ENCODE data around the gene TRIM47.

Gene TRIM47

DNA sequence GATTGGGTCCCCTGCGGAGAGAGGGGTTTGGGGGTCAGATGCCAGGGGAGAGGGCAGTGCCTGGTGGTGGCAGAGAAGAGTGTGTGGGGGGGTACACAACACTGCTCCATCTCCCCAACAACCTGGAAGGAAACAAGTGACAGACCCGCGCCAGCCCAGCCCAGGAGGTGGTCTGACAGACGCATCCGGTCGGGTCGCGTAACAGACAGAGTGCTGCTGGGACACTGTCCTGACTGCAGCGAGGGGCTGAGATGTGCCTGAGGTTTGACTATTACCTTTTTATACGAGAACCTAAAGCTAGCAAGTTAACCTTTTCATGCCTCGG, 50.3 kb downstream of the TRIM47 start:
- DNase-seq: no peak

DNA sequence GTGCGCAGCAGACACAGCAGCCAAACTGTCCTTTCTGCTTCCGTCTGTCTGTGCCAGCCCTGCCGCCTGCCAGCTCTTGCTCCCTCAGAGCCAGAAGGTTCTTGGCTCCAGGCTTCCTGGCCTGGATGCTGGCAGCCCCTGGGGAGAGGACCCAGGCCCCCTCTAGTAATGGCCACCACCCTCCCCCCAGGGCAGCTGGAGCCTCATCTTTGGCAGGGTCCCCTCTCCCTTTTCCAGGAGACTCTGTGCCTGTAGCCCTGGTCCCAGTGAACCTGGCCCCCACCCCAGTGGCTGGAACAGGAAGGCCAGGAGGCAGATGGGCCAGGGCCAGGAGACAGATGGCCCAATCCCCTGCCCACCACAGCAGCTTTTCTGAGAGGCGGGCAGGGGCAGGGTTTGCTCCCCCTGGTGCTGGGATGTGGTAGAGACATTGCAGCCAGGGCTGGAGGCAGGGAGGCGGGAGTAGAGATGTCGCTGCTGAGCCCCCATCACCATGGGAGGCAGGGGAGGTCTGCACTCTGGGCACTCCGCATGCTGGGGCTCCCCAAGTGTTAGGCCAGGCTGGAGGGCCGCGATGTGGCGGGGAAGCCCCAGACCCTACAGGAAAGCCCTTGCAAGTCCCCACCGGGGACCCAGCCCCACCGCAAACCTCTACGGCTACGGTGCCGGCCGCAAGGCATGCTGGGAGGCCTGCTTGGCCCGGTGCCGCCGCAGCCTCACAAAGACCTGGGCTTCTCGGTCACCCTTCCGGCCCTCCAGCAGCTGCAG, 50.9 kb downstream of the TRIM47 start:
- DNase-seq: peak; percentile 82

DNA sequence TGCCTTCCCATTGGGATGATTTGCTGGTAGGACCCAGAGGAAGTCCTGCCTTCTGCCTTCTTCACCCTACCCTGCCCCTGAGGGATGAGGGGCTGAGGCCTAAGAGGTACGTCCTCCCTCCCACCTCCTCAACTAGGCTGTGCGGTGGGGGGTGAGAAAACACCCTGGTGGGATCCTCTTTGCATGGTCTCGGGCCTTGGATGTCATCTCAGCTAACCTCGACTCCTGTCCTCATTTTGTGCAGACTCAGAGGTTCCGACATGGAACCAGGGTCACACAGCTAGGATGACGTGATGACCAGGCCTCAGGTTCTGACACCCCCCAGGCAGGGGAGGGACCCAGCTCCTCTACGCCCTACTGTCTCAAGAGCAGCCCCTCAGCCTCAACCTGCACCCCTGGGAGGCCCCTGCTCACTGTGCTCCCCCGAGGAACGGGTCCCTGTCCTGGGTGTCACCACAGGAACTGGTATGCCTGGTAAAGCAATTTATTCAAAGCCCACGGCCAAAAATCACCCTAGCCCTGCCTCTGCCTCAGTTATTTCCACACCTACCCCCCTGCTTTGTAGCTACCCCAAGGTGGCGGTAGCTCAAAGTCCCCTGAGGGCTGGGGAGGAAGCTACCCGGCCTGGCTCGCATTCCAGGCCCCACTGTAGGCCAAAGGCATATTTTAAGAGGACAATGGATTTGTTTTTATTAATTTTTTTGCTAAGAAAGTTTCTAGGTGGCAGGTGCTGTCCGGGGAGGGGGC, 51.6 kb downstream of the TRIM47 start:
- DNase-seq: no peak

DNA sequence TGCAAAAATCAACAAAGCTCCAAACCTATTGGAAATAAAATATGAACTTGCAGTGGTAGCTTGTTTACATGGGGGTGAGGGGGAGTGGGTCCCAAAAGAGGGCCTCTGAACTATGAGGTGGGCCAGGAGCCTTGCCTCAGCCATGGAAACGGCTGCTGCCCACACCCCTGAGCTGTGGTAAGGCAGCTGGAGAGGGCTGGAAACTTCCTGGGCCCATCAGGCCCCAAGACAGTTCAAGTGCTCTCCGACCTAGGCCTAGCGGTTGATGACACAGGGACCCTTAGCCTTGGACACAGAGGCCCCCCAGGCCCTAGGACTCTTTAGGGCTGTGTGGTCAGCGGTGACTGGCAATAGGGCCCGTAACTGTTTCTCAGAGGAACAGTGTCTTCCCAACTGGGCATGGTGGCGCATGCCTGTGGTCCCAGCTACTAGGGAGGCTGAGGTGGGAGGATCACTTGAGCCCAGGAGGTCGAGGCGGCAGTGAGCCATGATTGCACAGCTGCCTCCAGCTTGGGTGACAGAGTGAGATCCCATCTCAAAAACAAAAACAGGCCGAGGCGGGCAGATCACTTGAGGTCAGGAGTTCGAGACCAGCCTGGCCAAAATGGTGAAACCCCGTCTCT, 52.5 kb downstream of the TRIM47 start:
- DNase-seq: no peak

DNA sequence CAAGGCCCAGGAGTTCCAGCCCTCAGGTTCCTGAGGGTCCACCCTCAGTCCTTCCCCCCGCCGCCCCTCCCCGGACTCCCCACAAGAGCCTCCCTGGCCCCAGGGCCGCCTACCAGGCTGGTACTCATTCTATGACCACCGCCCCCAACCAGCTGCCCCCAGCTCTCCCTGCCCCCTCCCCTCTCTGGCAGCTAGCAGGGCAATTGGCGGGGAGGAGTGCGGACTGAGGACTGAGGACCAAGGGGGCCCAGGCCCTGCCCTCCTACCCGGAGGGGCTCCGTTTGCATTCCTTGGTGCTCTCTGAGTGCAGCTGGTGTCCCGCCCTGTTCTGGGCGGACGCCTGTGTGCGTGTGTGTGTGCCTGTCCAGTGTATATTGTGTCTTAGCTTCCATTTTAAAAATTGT, 53.2 kb downstream of the TRIM47 start:
- DNase-seq: no peak

DNA sequence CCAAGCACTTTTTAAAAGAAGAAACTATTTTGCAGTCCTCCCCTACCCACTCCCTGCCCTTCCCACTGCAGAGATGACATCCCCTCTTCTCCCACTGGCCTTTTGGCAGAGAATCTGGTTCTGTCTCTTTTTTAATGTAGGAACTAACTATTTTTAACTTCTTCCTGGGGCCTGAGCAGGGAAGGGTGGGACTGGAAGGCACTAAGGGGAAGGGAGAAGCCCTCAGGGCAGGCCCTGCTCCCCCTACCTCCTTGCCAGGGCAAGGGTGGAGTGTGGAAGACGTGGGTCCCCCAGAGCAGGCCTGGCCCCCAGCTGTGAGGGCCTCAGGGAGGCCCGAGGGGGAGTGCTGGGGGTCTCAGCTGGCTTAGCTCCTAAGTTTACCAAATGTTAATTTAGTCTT, 53.7 kb downstream of the TRIM47 start:
- no peak for DNase-seq

All from NCI-H1436 (cell line).